ENCODE results near the gene ZNF407. TPM values are rescaled to one million over a fixed set of nuclear protein-coding genes. Genes with fewer than 3 reads are reported as not detected.
"Not testable (repeated sequence)": the region's sequence is repeated elsewhere in the genome, so short reads cannot be mapped to it uniquely, and the experiment has no call there.

ZNF407 gene
- total RNA-seq, 1 donor from 2014 or later, result 10.6 TPM

DNA sequence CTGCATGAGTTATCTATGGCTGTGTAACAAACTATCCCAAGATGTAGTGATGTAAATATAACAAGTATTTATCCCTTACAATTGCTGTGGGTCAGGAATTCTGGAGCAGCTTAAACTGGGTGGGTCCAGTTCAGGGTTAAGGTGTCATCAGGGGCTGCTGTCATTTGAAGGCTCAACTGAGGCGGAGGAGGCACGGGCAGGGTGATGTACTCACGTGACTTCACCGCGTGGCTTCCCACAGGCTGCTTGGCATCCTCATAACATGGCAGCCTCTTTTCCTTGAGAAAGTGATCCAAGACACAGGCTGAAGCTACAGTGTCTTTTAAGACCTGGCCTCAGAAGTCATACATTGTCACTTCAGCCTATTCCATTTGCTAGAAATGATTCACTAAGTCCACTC, 485.5 kb downstream of the ZNF407 start:
- no peaks in the 10 kb centered on the region for H3K27me3 ChIP-seq (ENCODE audit: low read depth)
- no peaks in the 10 kb centered on the region for H3K36me3 ChIP-seq
- H3K4me3 ChIP-seq, result no peak overlapping the region
- no peak for DNase-seq
- no peak overlapping the region for H3K27ac ChIP-seq (replicated peaks)
- intact Hi-C loops (cut with micrococcal nuclease), result no loop called here
- H3K4me1 ChIP-seq, result no peaks in the 10 kb centered on the region
- peaks cover 5% of the 10 kb centered on the region for H3K9me3 ChIP-seq (replicated peaks)
- TF ChIP-seq, protein P1, sequence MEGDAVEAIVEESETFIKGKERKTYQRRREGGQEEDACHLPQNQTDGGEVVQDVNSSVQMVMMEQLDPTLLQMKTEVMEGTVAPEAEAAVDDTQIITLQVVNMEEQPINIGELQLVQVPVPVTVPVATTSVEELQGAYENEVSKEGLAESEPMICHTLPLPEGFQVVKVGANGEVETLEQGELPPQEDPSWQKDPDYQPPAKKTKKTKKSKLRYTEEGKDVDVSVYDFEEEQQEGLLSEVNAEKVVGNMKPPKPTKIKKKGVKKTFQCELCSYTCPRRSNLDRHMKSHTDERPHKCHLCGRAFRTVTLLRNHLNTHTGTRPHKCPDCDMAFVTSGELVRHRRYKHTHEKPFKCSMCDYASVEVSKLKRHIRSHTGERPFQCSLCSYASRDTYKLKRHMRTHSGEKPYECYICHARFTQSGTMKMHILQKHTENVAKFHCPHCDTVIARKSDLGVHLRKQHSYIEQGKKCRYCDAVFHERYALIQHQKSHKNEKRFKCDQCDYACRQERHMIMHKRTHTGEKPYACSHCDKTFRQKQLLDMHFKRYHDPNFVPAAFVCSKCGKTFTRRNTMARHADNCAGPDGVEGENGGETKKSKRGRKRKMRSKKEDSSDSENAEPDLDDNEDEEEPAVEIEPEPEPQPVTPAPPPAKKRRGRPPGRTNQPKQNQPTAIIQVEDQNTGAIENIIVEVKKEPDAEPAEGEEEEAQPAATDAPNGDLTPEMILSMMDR (IDR thresholded peaks at IDR 0.05; ENCODE audit: borderline replicate concordance), result no peak

DNA sequence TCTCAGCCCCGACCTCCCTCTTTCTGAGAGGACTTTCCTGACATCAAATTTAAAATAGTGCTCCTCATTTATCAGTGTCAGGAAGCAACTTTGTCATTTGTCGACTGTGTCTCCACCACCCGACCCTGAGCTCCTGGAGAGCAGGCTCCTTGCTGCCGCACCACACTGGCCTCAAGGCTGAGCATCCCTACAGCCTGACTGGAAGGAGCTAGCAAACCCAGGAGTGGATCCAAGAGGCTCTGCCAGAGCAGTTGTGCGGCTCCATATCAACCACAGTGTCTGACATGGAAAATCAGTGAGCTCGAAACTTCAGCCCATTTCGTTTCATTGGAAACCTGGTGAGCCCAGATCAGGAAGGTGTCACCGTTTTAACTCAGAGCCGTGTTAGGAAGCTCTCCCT, 486.1 kb downstream of the ZNF407 start:
- Histone ChIP-seq H3K9me3 (replicated peaks) (no peaks in the 10 kb centered on the region), H3K27ac (replicated peaks) (no peak overlapping the region), H3K27me3 (ENCODE audit: low read depth) (no peaks in the 10 kb centered on the region), H3K4me1 (no peaks in the 10 kb centered on the region), H3K4me3 (no peak overlapping the region), H3K36me3 (no peaks in the 10 kb centered on the region)
- DNase-seq, result no peak
- intact Hi-C loops (cut with micrococcal nuclease), result no loop called here
- TF ChIP-seq, protein P1 (IDR thresholded peaks at IDR 0.05; ENCODE audit: borderline replicate concordance), result no peak

DNA sequence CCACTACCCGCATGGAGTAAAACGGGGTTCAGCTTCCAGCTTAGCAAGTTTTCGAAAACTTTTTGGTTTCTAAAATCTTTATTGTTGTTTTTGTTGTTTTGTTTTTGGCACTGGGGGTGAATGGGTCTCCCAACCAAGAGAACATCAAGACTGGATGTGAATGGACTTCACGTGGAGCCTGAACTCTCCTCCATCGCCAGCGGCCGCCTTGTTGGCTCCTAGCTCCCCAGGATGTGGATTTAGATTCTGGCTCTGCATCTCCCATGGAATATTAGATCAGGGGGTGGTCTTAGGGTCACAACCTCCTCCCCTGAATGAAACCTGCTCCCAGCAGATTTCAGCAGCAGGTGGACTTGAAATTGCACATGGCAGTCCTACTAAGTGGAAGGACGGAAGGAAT, 488.0 kb downstream of the ZNF407 start:
- H3K36me3 ChIP-seq; intact Hi-C loops (cut with micrococcal nuclease); H3K4me1 ChIP-seq; H3K4me3 ChIP-seq; H3K27me3 ChIP-seq (ENCODE audit: low read depth); DNase-seq; H3K27ac ChIP-seq (replicated peaks); H3K9me3 ChIP-seq (replicated peaks): not testable (repeated sequence)

DNA sequence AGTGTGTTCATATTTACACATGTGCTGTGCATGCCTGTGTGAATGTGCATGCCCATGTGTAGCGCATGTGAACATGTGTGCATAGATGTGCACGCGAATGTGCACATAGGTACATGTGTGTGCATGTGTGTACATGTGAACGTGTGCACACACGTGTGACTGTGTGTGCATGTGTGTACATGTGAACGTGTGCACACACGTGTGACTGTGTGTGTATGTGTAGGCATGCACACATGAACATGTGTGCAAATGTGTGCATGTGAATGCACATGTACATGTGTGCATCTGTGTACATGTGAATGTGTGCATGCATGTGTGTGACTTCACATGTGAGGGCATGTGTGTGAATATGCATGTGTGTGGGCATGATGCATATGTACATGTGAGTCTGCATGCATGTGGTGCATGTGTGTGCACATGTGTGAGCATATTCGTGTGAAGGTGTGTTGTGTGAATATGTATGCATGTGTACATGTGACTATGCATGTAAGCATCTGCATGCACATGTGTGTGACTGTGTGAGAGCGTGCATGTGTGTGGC, 488.9 kb downstream of the ZNF407 start:
- no peak overlapping the region for H3K27ac ChIP-seq (replicated peaks)
- DNase-seq, result no peak
- no peaks in the 10 kb centered on the region for H3K27me3 ChIP-seq (ENCODE audit: low read depth)
- no peaks in the 10 kb centered on the region for H3K4me1 ChIP-seq
- H3K36me3 ChIP-seq, result no peaks in the 10 kb centered on the region
- no peaks in the 10 kb centered on the region for H3K9me3 ChIP-seq (replicated peaks)
- TF ChIP-seq, protein P1 (IDR thresholded peaks at IDR 0.05; ENCODE audit: borderline replicate concordance), result no peak
- intact Hi-C loops (cut with micrococcal nuclease), result no loop called here
- no peak overlapping the region for H3K4me3 ChIP-seq

DNA sequence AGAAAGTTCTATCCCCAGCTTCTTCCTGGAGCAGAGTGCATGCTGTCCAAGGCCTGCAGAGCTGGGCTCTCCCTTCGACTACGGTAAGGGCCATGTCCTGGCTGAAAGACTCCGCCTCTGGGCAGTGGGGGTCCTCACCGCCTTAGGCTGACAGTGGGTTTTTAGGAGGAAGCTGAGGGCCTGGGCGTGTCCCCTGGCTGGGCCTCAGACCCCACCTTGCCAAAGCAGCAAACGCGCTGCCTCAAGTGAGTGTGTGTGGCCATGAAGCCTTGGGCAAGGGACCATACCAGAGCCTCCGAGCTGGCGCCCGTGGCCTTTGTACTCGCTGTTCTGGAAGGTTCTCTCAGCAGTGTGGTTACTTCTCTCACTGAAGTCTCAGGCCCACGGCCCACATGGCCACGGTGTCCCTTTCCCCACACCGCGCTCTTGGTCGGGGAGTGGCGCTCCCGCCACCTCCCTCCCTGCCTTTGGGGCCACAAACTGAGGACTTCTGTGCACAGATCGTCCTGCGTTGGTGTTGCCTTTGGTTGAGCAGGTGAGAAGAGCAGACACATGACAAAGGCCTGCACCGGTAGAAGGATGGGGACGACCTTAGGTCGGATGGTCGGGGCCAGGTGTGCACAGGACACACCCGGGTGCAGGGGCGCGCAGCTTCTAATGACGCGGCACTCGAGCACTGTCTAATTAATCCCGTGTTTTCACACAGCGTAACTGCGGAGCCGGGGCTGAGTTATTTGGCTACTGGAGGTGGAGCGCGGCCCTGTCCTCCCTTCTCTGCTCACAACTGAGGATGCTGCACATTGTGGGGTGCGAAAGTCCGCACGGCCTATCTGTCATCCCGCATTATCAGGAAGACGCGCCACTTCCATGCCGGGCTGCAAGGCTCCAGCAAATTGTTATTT, 489.7 kb downstream of the ZNF407 start:
- Histone ChIP-seq H3K4me3 (no peak overlapping the region), H3K27me3 (ENCODE audit: low read depth) (no peaks in the 10 kb centered on the region), H3K27ac (replicated peaks) (no peak overlapping the region), H3K4me1 (no peaks in the 10 kb centered on the region), H3K36me3 (no peaks in the 10 kb centered on the region), H3K9me3 (replicated peaks) (no peaks in the 10 kb centered on the region)
- TF ChIP-seq, protein P1 (IDR thresholded peaks at IDR 0.05; ENCODE audit: borderline replicate concordance), result no peak
- no peak for DNase-seq
- intact Hi-C loops (cut with micrococcal nuclease), result no loop called here

DNA sequence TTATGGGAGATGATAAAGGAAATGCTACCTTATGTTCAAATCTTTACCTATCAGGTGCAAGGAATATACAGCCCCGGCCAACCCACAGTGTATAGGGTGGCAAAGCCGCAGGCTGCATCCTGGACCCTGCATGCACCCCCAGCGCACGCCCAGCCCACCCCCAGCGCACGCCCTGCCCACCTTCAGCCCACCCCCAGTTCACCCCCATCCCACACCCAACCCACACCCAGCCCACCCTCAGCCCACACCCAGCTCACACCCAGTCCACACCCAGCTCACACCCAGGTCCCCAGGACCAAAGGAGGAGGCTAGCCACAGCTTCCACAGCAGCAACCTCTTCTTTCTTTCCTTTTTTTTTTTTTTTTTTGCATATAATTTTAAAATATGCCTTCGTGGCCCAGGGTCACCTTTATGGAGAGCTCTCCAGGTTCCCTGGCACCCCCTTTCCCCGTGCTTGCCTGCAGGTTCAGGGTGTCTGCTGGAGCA, 490.4 kb downstream of the ZNF407 start:
- DNase-seq, result no peak
- no peaks in the 10 kb centered on the region for H3K36me3 ChIP-seq
- H3K9me3 ChIP-seq (replicated peaks), result no peaks in the 10 kb centered on the region
- TF ChIP-seq, protein P1 (IDR thresholded peaks at IDR 0.05; ENCODE audit: borderline replicate concordance), result no peak
- no peaks in the 10 kb centered on the region for H3K4me1 ChIP-seq
- H3K27ac ChIP-seq (replicated peaks), result no peak overlapping the region
- intact Hi-C loops (cut with micrococcal nuclease), result no loop called here
- H3K4me3 ChIP-seq, result no peak overlapping the region
- no peaks in the 10 kb centered on the region for H3K27me3 ChIP-seq (ENCODE audit: low read depth)
